Hippocampal formation (tissue), 2 donors: Measurements from ENCODE around the gene EP400.

Experiments
- DNase-seq, 2 donors: peaks; one replicate each; lab custom pipeline; 2025; lab: John Stamatoyannopoulos, UW

The EP400 gene

GRCh38 chr12:132020292-132020691, 70.5 kb downstream of the EP400 start:
- DNase-seq: no peak

- DNase-seq: no peak
Measured at GRCh38 chr12:132021031-132021871, 71.5 kb downstream of the EP400 start.

DNA sequence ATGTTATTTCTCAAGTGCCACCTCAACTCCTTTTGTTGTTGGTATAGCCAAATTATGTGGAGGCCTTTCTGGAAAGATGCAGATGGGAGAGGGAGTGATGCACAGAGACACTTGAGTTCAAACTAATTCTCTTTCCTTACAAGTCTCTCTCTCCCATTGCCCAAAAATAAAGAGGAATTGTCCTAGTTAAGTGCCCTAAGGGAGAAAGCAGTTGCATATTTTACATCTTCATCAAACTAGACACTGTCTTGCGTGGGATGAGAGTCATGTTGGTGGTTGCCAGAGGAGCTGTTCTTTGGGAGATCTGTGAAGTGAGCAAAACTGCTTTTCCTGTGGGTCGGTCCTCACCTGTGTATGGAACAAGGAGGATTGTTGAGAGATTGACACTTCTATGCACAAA, 72.2 kb downstream of the EP400 start:
- no peak for DNase-seq

DNA sequence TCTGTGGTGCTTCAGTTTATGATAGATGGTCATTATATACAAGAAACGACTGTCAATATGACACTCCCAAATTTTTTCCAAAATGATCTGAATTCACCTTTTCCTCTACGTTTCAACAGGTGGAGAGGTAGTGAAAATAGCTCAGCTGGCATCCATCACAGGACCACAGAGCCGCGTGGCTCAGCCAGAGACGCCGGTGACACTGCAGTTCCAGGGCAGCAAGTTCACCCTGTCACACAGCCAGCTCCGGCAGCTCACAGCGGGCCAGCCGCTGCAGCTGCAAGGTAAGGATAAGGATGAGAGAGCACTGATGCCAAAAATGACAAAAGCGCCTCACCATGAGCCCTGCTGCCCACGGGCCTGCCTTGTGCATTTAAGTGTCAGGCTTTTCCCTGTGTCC, 73.9 kb downstream of the EP400 start:
- no peak for DNase-seq

- no peak for DNase-seq
Measured at GRCh38 chr12:132024758-132025157, 75.0 kb downstream of the EP400 start.

- DNase-seq: no peak
Measured at GRCh38 chr12:132025526-132025925, 75.8 kb downstream of the EP400 start.

GRCh38 chr12:132026061-132026795, 76.5 kb downstream of the EP400 start:
- no peak for DNase-seq

GRCh38 chr12:132026796-132027500, 77.2 kb downstream of the EP400 start:
- DNase-seq: no peak

GRCh38 chr12:132027636-132028035, 77.9 kb downstream of the EP400 start:
- no peak for DNase-seq

GRCh38 chr12:132028111-132028510, 78.4 kb downstream of the EP400 start:
- no peak for DNase-seq

DNA sequence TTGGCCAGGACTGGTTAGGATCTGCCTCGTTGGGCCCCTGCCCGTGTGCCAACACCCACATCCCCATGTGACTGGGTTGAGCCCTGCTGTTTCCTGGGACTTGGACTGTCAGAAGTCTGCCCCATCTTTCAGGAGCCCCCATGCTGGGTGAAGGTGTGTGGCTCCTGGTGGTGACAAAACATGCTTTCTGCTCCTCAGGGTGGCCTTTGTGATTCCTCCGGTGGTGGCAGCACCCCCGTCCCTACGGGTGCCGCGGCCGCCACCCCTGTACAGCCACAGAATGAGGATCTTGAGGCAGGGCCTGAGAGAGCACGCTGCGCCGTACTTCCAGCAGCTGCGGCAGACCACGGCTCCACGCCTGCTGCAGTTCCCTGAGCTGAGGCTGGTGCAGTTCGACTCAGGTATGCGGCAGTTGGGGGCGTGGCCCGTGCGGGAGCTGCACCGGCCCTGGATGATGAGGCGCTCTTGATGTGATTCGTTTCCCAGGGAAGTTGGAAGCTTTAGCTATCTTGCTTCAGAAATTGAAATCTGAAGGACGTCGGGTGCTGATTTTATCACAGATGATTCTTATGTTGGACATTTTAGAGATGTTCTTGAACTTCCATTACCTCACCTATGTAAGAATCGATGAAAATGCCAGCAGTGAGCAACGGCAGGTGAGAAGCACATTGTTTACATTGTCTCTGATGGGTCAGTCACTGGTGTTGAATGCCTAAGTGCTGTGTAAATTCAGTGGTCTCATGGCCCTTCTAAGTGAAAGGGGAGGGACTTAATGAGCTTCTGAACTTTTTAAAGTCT, 80.0 kb downstream of the EP400 start:
- no peak for DNase-seq

GRCh38 chr12:132030367-132031038, 80.8 kb downstream of the EP400 start:
- peak; percentile 71 to 91 for DNase-seq

GRCh38 chr12:132033627-132034026, 83.9 kb downstream of the EP400 start:
- DNase-seq: no peak

GRCh38 chr12:132036063-132036683, 86.4 kb downstream of the EP400 start:
- no peak for DNase-seq

GRCh38 chr12:132040906-132041606, 91.3 kb downstream of the EP400 start:
- no peak for DNase-seq

GRCh38 chr12:132043216-132043615, 93.5 kb downstream of the EP400 start:
- no peak for DNase-seq

DNA sequence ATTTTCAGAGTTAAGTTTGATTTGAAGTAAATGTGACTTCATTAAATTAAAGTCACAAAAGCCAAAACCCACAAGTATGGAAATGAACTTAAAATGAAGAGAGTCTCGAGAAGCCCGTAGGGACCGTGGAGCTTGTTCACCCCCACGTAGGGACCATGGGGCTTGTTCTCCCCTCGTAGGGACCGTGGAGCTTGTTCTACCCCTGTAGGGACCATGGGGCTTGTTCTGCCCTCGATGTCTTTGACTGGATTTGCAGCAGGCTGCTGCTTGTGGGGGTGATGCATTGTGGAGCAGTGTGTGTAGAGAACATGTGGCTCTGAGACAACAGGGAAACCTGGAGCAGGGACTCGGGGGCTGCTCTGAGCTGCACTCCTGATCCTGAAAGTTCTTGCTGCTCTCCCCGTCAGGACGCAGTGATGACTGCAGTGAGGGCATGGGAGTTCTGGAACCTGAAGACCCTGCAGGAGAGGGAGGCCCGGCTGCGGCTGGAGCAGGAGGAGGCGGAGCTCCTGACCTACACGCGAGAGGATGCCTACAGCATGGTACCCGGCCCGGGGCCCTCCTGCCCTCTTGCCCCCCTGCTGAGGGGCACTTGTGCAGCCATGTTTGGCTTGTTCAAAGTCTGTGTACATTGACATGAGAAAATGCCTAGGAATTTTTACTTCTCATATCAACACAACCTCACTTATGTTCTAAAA, 94.2 kb downstream of the EP400 start:
- DNase-seq: no peak

GRCh38 chr12:132044661-132045412, 95.1 kb downstream of the EP400 start:
- DNase-seq: no peak

GRCh38 chr12:132045751-132046150, 96.0 kb downstream of the EP400 start:
- DNase-seq: no peak
